Endothelial cell of umbilical vein (primary cell): Measurements from ENCODE around the gene RTL3.

ENCODE experiments used
- EZH2 ChIP-seq: IDR thresholded peaks from 2 replicates; pipeline ENCODE4 v1.6.1; 2012; ENCODE audit warnings: borderline replicate concordance, low read depth, mild to moderate bottlenecking, moderate library complexity, low read length, inconsistent platforms; ENCODE audit not compliant: severe bottlenecking
- POLR2A ChIP-seq: IDR thresholded peaks from 2 replicates; pipeline ENCODE4 v1.6.1; 2012; ENCODE audit warnings: low read depth, mild to moderate bottlenecking, control low read depth, low read length
- TF ChIP-seq, protein P1 (sequence below), 2 donors: IDR thresholded peaks; 1 replicate in 1 of 2; 2 replicates in 1 of 2; pipeline ENCODE4 v1.5.1; 2011; ENCODE audit warnings: low read length in 2 of 2, mild to moderate bottlenecking in 2 of 2, moderate library complexity in 2 of 2, control low read depth in 1 of 2, inconsistent platforms in 1 of 2, low read depth in 1 of 2; ENCODE audit not compliant: insufficient read depth in 1 of 2; ENCODE audit errors: extremely low read depth in 1 of 2
- TF ChIP-seq, protein P2 (sequence below): IDR thresholded peaks from 2 replicates; pipeline ENCODE4 v1.6.1; 2011; ENCODE audit not compliant: insufficient read depth, insufficient read length

DNA sequence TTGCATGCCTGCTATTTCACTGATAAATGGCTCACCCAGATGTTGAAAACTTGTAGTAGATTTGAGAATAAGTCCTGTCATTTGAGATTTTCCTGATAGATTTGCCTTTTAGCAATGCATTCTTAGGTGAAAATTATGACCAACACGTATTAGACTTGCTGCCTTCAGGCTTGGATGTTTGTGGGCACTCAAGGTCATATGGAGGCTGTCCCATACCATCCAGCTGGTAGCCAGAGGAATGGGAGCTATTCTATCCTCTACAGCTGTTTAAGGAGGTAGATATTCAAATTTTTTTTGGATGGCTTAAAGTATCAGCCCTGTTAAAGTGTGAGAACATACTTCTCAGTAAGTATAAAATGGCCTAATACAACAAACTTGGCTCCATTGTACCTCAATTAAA lies 34.7 kb downstream of the RTL3 start:
- TF ChIP-seq EZH2 (no peak), POLR2A (no peak)
- TF ChIP-seq, protein P1, sequence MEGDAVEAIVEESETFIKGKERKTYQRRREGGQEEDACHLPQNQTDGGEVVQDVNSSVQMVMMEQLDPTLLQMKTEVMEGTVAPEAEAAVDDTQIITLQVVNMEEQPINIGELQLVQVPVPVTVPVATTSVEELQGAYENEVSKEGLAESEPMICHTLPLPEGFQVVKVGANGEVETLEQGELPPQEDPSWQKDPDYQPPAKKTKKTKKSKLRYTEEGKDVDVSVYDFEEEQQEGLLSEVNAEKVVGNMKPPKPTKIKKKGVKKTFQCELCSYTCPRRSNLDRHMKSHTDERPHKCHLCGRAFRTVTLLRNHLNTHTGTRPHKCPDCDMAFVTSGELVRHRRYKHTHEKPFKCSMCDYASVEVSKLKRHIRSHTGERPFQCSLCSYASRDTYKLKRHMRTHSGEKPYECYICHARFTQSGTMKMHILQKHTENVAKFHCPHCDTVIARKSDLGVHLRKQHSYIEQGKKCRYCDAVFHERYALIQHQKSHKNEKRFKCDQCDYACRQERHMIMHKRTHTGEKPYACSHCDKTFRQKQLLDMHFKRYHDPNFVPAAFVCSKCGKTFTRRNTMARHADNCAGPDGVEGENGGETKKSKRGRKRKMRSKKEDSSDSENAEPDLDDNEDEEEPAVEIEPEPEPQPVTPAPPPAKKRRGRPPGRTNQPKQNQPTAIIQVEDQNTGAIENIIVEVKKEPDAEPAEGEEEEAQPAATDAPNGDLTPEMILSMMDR (IDR thresholded peaks at IDR 0.05; ENCODE audit: extremely low read depth in 1 of 2, insufficient read depth in 1 of 2, low read depth in 1 of 2, low read length in 2 of 2): no peak
- TF ChIP-seq, protein P2, sequence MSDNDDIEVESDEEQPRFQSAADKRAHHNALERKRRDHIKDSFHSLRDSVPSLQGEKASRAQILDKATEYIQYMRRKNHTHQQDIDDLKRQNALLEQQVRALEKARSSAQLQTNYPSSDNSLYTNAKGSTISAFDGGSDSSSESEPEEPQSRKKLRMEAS: no peak
